GM19463 (cell line): ENCODE data around the gene CDC40.

Experiments used
- ATAC-seq: cut with Tn5 transposase; IDR thresholded peaks from one replicate; pipeline ENCODE4 v1.9.1; 2021; ENCODE audit warnings: mild to moderate bottlenecking, moderate library complexity; ENCODE audit not compliant: unreplicated experiment

Gene CDC40

GRCh38 chr6:110180228-110181008, at the start of gene CDC40:
Gene CDC40 (plus strand): TSS chr6:110180427. CDS start chr6:110180445, 18 bp downstream.
- peak; percentile 48 for ATAC-seq

GRCh38 chr6:110137924-110138887, 42.0 kb upstream of the CDC40 start:
- ATAC-seq, result no peak

DNA sequence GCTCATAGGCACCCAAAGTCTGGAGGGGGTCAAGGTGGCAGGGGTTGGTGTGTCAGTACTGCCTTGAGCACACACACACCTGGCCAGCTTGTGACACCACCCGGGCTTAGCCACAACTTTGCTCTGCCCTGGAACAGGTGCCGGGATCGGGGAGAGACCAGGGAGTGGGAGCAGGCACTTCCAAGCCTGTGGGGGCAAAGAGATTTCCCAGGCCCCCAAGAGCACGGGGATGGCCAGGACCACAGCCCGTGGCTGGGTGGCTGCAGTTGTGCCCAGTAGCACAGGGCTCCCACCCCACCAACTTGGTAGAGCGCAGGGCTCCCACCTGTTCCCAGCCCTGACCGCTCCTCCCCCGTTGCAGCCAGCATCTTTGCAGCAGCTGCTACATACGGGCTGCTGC, 41.2 kb upstream of the CDC40 start:
- no peak for ATAC-seq

DNA sequence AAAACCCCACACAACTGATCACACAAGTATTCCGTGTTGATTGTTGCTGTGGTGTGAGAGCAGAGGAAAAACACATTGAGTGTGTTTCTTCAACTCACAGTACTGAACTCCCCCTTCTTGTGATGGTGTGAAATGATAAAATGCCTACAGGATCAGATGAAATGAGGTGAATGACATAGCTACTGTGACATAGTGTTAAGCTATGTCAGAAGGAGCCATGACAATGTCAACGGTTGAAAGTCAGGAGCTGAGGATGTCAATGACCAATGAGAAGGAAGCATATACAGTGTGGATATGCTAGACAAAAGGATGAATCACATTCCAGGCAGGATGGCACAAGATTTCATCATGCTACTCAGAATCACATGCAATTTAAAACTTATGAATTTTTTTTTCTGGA, 39.6 kb upstream of the CDC40 start:
- no peak for ATAC-seq

GRCh38 chr6:110147870-110148269, 32.4 kb upstream of the CDC40 start:
- ATAC-seq, result no peak

- no peak for ATAC-seq
These were observed 21.7 kb upstream of the CDC40 start for GRCh38 chr6:110158479-110158878.

GRCh38 chr6:110170081-110170480, 10.1 kb upstream of the CDC40 start:
- ATAC-seq, result no peak

DNA sequence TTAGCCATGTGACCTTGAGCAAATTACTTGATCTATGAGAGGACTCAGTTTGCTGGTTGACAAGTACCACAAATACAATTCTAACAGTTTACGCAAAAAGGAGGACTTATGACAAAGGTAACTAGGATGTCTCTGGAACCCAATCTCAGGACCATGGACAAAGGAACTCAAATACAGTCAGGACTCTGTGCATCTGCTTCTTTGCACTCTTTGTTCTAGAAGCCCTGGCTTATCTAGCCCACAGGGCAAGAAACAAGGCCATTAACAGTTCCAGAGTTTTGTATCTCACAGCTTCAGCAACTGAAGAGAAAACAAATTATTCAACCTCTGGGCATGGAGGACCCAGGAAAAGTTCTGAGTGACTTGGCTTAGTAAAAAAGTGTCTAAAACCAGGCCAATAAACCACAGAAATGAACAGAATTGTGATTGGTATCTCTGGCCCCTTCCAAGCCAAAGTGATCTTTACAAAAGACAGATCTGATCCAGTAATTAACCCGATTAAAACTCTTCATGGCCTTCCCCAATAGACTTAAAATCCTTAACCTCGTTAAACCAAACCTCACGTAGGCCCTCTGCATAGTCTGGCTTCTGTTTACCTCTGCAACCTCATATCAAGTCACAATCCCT, 6.6 kb upstream of the CDC40 start:
- no peak for ATAC-seq

DNA sequence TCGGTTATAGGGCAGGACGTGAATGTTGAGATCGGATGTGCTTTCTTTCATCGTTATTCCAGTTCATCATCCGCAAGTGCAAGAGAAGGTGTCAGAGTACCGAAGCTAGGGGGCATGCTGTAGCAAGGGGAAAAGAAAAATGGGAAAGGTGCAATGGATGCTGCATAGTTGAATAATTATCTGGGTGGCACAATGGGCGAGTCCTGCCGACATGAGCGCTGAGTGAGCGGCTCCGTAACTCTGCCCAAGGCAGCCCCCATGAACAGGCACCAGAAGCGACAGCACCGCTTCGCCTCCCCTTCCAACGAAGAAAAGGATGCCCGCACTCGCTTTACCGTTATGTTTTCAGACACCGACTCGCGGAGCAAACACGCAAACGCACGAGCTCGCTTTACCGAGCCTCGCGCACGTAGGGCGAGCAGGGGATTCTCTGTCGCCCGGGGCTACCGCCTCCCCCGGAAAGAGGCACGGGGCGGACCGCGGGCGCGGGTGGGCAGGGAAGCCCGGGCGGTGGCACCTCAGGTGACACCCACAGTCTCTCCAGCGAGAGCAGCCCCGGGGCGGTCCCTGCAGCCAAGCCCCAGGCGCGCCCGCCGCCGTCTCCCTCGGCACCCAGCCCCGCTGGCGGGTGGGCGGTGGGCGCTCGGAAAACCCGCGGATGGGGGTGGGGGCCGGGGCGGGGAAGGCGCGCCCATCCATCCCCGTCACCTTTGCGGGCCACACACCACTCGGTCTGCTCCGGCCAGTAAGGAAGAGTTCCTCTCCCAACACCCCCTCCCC, 1.4 kb upstream of the CDC40 start:
- peak; percentile 24 for ATAC-seq

- peak; percentile 88 for ATAC-seq
These were observed 610 bp upstream of the CDC40 start, which contains the start of gene WASF1 for GRCh38 chr6:110179406-110180227. Gene WASF1 (minus strand): TSS chr6:110179670. CDS start chr6:110127601, 52,069 bp downstream.

GRCh38 chr6:110181131-110182030, 1.2 kb downstream of the CDC40 start:
- no peak for ATAC-seq

- ATAC-seq, result no peak
These were observed 3.2 kb downstream of the CDC40 start for GRCh38 chr6:110183292-110183885.

GRCh38 chr6:110185879-110186278, 5.7 kb downstream of the CDC40 start:
- peak; percentile 66 for ATAC-seq

- no peak for ATAC-seq
These were observed 8.6 kb downstream of the CDC40 start for GRCh38 chr6:110188791-110189190.

- no peak for ATAC-seq
These were observed 10.5 kb downstream of the CDC40 start for GRCh38 chr6:110190726-110191125.

GRCh38 chr6:110191477-110191876, 11.2 kb downstream of the CDC40 start:
- no peak for ATAC-seq

GRCh38 chr6:110195639-110196038, 15.4 kb downstream of the CDC40 start:
- no peak for ATAC-seq

DNA sequence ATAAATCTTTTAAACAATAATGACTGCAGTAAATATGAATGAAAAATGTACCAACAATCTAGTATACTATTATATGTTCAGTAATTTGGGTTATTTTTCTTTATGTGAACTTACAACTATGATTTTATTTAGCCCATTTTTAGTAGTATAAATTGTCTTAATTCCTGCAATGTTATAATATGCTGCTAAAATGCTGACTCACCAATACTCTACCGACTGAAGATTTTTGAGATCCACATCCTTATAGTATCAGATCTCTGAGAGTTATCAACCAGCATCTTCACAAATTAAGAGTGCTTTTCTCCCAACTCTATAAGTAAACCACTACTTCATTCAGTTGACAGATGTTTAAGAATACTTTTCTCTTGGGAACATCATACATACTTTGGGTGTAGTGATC, 16.6 kb downstream of the CDC40 start:
- no peak for ATAC-seq
